Thymus (tissue), 11 donors: ENCODE measurements around the gene ZDHHC3. TPM values are rescaled to one million over a fixed set of nuclear protein-coding genes. Genes with fewer than 3 reads are reported as not detected.

Experiments
- DNase-seq, 9 donors: peaks; one replicate each; pipeline ENCODE4 v3.0.0-alpha.2; 2013; ENCODE audit warnings: low spot score in 9 of 9, low read depth in 6 of 9, missing footprints in 1 of 9
- H3K27ac ChIP-seq, 2 donors: one replicate each; pipeline ENCODE4 v1.5.1; 2013; ENCODE audit warnings: control low read depth in 1 of 2, low read depth in 1 of 2, low read length in 1 of 2, mild to moderate bottlenecking in 1 of 2, moderate library complexity in 1 of 2
- H3K27me3 ChIP-seq, 2 donors: one replicate each; pipeline ENCODE4 v1.5.1; 2013; ENCODE audit warnings: low read length in 1 of 2; ENCODE audit not compliant: control insufficient read depth in 2 of 2, insufficient read depth in 1 of 2
- H3K36me3 ChIP-seq, 2 donors: one replicate each; pipeline ENCODE4 v1.5.1; 2013; ENCODE audit warnings: low read length in 1 of 2, mild to moderate bottlenecking in 1 of 2, moderate library complexity in 1 of 2; ENCODE audit not compliant: control insufficient read depth in 2 of 2, insufficient read depth in 2 of 2
- H3K4me1 ChIP-seq, 2 donors: one replicate each; pipeline ENCODE4 v1.5.1; 2013; ENCODE audit warnings: low read length in 2 of 2; ENCODE audit not compliant: control insufficient read depth in 2 of 2, insufficient read depth in 2 of 2
- H3K4me3 ChIP-seq, 2 donors: one replicate each; pipeline ENCODE4 v1.5.1; 2013; ENCODE audit warnings: low read length in 2 of 2, control low read depth in 1 of 2, mild to moderate bottlenecking in 1 of 2
- H3K9me3 ChIP-seq, 2 donors: one replicate each; pipeline ENCODE4 v1.5.1; 2013; ENCODE audit warnings: low read length in 1 of 2, mild to moderate bottlenecking in 1 of 2; ENCODE audit not compliant: control insufficient read depth in 2 of 2, insufficient read depth in 1 of 2
- WGBS: extraction: QIAGEN DNeasy Blood & Tissue Kit; methylation state at CpG from one replicate; pipeline ENCODE4 v1.1.7; 2013; 5-methylcytosine and 5-hydroxymethylcytosine counted together
- polyA plus RNA-seq: library from polyadenylated mRNA; stranded (reverse); fragments of 200-250 nt; gene quantifications from one replicate; pipeline ENCODE4 v1.2.3, GENCODE V29; 2013
- total RNA-seq: library from RNA; stranded (reverse); fragments of 120-200 nt; gene quantifications from one replicate; pipeline ENCODE4 v1.2.4, GENCODE V29; 2013
- donor health status: healthy.

Gene ZDHHC3
- total and polyA plus RNA-seq, 2 donors = 24.3 to 33.1 TPM

DNA sequence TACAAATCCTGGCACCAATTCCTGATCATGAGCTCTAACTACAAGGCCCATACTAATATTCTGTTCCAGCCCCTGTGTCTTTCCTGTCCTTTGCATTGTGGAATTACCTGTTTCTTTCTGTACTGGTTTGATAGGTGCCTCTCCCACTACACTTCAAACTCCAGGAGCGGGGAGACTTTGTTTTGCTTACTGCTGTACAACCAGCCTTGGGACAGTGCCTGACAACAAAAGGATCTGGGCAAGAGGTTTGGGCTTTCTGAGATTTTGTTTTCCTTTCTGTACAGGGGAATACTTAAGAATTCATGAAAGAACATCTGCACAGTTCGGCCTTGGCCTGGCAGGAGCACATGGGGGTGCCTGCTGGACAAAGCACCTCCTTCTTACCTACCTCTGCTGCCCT, 45.1 kb downstream of the ZDHHC3 start:
- Histone ChIP-seq H3K4me3 (no peak overlapping the region), H3K27me3 (no peaks in the 10 kb centered on the region), H3K4me1 (peaks cover 0 to 2% of the 10 kb centered on the region in 2 donors), H3K36me3 (peaks cover 74% of the 10 kb centered on the region in 2 donors), H3K27ac (no peak overlapping the region), H3K9me3 (no peaks in the 10 kb centered on the region)
- 96% methylated on average over 2 of the region's 2 CpGs for WGBS
- DNase-seq = no peak

GRCh38 chr3:44929782-44930181, 46.2 kb downstream of the ZDHHC3 start:
- Histone ChIP-seq H3K9me3 (no peaks in the 10 kb centered on the region), H3K4me3 (no peak overlapping the region), H3K4me1 (peaks cover 0 to 2% of the 10 kb centered on the region in 2 donors), H3K36me3 (peaks cover 78 to 80% of the 10 kb centered on the region in 2 donors), H3K27ac (no peak overlapping the region), H3K27me3 (no peaks in the 10 kb centered on the region)
- DNase-seq = no peak
- 97% methylated on average over 5 of the region's 5 CpGs for WGBS

GRCh38 chr3:44927371-44927770, 48.6 kb downstream of the ZDHHC3 start:
- no peak for DNase-seq
- WGBS = 97% methylated on average over 7 of the region's 7 CpGs
- Histone ChIP-seq H3K27ac (no peak overlapping the region), H3K27me3 (no peaks in the 10 kb centered on the region), H3K36me3 (peaks cover 60 to 63% of the 10 kb centered on the region in 2 donors), H3K9me3 (no peaks in the 10 kb centered on the region), H3K4me3 (no peak overlapping the region), H3K4me1 (no peaks in the 10 kb centered on the region)

DNA sequence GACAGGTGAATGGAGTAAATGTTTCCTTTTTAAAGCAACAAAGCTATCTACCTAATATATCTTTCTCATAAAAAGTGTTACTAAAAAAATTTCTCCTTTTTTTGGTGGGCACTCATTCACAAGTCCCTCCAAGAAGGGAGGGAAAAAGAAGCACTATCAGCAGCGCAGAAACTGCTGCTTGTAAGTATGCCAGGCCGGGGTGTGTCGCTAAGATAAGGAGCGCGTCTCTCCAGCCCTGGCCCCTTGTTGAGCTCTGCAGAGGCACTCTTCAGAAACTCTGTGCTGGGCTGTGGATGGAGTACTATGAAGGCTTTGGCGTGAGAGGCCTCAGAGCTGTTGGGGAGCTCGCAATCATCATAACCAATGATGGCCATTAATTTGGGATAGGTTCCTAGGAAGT, 49.1 kb downstream of the ZDHHC3 start:
- 98% methylated on average over 7 of the region's 7 CpGs for WGBS
- no peaks in the 10 kb centered on the region for H3K9me3 ChIP-seq
- no peaks in the 10 kb centered on the region for H3K27me3 ChIP-seq
- H3K4me1 ChIP-seq = no peaks in the 10 kb centered on the region
- no peak for DNase-seq
- H3K36me3 ChIP-seq = peaks cover 59 to 64% of the 10 kb centered on the region in 2 donors
- no peak overlapping the region for H3K4me3 ChIP-seq
- H3K27ac ChIP-seq = no peak overlapping the region

- Histone ChIP-seq H3K4me3 (no peak overlapping the region), H3K27me3 (no peaks in the 10 kb centered on the region), H3K9me3 (no peaks in the 10 kb centered on the region), H3K27ac (no peak overlapping the region), H3K4me1 (no peaks in the 10 kb centered on the region), H3K36me3 (peaks cover 52 to 61% of the 10 kb centered on the region in 2 donors)
- DNase-seq = no peak
- 98% methylated on average over 10 of the region's 10 CpGs for WGBS
These were observed 49.8 kb downstream of the ZDHHC3 start for GRCh38 chr3:44926172-44926571.

- Histone ChIP-seq H3K4me3 (no peak overlapping the region), H3K9me3 (no peaks in the 10 kb centered on the region), H3K27ac (no peak overlapping the region), H3K36me3 (peaks cover 52% of the 10 kb centered on the region in 2 donors), H3K4me1 (no peaks in the 10 kb centered on the region), H3K27me3 (no peaks in the 10 kb centered on the region)
- DNase-seq = no peak
- 97% methylated on average over 5 of the region's 5 CpGs for WGBS
These were observed 51.4 kb downstream of the ZDHHC3 start for GRCh38 chr3:44924457-44925084.

DNA sequence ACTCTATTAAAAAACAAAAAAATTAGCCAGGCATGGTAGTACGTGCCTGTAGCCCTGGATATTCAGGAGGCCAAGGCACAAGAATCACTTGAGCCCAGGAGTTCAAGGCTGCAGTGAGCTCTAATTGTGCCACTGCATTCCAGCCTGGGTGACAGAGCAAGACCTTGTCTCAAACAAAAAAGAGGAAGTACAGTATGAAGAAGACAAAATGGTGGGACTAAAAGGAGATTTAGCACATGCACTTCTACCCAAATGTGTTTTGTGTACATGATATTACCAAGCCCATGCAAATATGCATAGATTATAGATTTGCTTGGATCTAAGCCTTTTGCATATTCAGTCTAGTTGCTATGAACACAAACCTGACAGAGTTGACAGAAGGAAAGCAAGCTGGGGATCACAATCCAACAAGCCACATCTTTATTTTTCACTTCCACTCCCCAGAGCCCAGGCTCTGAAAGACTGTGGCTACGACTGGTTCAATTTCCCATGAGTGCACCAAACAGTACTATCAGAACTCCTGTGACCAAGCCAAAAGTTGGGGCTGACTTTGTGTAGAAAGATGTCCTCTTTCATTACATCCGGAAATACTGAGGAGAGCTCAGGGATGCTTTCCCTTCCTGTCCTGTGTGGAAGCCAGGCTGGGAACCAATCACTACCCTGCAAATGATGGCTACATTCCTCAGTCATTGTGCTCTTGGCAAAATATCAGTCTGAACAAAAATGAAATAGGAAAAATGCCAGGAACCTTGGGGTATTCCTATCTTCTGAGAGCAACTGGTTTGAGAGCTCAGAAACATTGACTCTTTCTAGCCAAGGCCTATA, 52.1 kb downstream of the ZDHHC3 start:
- Histone ChIP-seq H3K27ac (no peak overlapping the region), H3K4me3 (no peak overlapping the region), H3K4me1 (no peaks in the 10 kb centered on the region), H3K36me3 (peaks cover 44 to 46% of the 10 kb centered on the region in 2 donors), H3K9me3 (no peaks in the 10 kb centered on the region), H3K27me3 (no peaks in the 10 kb centered on the region)
- no peak for DNase-seq
- WGBS = 98% methylated on average over 3 of the region's 3 CpGs

DNA sequence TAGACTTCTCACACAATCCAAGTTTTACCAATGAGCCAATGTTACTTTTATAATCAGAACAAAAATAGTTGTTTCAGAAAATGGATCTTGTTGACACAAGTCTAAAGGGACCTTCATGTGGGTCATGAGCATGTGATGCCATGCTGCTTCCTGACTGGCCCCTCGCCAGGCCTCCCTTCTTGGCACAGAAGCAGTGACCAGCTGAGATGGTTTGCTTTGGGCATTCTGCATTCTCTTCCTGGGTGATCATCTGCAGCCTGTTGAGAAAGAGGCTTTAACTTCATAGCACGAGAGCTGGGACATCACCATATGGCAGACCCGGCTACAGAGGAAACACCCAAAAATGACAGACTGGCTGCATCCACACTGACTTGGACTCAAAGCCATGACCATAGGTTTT, 55.9 kb downstream of the ZDHHC3 start:
- H3K4me3 ChIP-seq = no peak overlapping the region
- 98% methylated on average over 3 of the region's 3 CpGs for WGBS
- H3K4me1 ChIP-seq = no peaks in the 10 kb centered on the region
- no peaks in the 10 kb centered on the region for H3K27me3 ChIP-seq
- H3K27ac ChIP-seq = no peak overlapping the region
- no peak for DNase-seq
- peaks cover 21 to 27% of the 10 kb centered on the region in 2 donors for H3K36me3 ChIP-seq
- no peaks in the 10 kb centered on the region for H3K9me3 ChIP-seq

GRCh38 chr3:44918581-44918980, 57.4 kb downstream of the ZDHHC3 start:
- no peaks in the 10 kb centered on the region for H3K9me3 ChIP-seq
- WGBS = 97% methylated on average over 6 of the region's 6 CpGs
- H3K4me3 ChIP-seq = no peak overlapping the region
- H3K27ac ChIP-seq = no peak overlapping the region
- no peaks in the 10 kb centered on the region for H3K4me1 ChIP-seq
- peaks cover 21% of the 10 kb centered on the region in 2 donors for H3K36me3 ChIP-seq
- H3K27me3 ChIP-seq = no peaks in the 10 kb centered on the region
- no peak for DNase-seq
